ENCODE results near the gene PPP4R1.

DNA sequence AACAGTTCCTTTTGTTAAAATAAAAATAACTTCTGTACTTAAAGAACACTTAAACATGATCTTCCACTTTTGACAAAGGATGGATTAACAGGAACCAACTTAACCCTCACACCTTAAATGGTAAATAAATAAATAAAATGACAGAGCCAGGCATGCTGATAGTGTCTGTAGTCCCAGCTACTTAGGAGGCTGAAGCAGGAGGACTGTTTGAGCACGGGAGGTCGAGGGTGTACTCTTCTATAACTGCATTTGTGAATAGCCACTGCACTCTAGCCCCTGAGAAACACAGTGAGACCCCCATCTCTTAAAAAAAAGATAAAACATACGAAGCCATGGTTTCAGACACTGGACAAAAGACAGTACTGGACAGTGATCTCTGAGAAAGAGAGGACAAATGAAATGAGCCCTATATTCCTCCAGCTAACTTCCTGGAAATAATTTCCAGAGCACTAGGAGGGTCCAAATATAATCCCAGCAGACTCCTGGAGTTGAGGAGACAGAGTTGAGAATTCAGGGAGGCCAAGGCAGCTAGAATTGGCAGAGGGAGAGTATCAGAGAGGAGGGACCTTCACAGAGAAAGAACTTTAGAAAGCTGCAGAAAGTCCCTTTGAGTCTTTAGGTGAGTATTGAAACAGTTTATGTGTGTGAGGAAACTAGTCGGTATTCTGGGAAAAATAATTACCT is 17.4 kb downstream of the PPP4R1 start:
- TF ChIP-seq, protein P1, sequence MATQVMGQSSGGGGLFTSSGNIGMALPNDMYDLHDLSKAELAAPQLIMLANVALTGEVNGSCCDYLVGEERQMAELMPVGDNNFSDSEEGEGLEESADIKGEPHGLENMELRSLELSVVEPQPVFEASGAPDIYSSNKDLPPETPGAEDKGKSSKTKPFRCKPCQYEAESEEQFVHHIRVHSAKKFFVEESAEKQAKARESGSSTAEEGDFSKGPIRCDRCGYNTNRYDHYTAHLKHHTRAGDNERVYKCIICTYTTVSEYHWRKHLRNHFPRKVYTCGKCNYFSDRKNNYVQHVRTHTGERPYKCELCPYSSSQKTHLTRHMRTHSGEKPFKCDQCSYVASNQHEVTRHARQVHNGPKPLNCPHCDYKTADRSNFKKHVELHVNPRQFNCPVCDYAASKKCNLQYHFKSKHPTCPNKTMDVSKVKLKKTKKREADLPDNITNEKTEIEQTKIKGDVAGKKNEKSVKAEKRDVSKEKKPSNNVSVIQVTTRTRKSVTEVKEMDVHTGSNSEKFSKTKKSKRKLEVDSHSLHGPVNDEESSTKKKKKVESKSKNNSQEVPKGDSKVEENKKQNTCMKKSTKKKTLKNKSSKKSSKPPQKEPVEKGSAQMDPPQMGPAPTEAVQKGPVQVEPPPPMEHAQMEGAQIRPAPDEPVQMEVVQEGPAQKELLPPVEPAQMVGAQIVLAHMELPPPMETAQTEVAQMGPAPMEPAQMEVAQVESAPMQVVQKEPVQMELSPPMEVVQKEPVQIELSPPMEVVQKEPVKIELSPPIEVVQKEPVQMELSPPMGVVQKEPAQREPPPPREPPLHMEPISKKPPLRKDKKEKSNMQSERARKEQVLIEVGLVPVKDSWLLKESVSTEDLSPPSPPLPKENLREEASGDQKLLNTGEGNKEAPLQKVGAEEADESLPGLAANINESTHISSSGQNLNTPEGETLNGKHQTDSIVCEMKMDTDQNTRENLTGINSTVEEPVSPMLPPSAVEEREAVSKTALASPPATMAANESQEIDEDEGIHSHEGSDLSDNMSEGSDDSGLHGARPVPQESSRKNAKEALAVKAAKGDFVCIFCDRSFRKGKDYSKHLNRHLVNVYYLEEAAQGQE (IDR thresholded peaks at IDR 0.05; ENCODE audit: insufficient replicate concordance, low read depth) = no peak
- TF ChIP-seq POLR2AphosphoS5 (IDR thresholded peaks at IDR 0.05; ENCODE audit: low read depth) (no peak), SPI1 (IDR thresholded peaks at IDR 0.05; ENCODE audit: borderline replicate concordance, low read depth) (no peak), GABPA (IDR thresholded peaks at IDR 0.05; ENCODE audit: low read depth) (no peak)
- TF ChIP-seq, protein P2, sequence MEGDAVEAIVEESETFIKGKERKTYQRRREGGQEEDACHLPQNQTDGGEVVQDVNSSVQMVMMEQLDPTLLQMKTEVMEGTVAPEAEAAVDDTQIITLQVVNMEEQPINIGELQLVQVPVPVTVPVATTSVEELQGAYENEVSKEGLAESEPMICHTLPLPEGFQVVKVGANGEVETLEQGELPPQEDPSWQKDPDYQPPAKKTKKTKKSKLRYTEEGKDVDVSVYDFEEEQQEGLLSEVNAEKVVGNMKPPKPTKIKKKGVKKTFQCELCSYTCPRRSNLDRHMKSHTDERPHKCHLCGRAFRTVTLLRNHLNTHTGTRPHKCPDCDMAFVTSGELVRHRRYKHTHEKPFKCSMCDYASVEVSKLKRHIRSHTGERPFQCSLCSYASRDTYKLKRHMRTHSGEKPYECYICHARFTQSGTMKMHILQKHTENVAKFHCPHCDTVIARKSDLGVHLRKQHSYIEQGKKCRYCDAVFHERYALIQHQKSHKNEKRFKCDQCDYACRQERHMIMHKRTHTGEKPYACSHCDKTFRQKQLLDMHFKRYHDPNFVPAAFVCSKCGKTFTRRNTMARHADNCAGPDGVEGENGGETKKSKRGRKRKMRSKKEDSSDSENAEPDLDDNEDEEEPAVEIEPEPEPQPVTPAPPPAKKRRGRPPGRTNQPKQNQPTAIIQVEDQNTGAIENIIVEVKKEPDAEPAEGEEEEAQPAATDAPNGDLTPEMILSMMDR (IDR thresholded peaks at IDR 0.05; ENCODE audit: insufficient read depth, low read length) = no peak

Data from HL-60 (cell line).